GM10847 (cell line): Measurements from ENCODE around the gene PGS1.

Experiments used
- POLR2A ChIP-seq: IDR thresholded peaks from 2 replicates; pipeline ENCODE4 v1.6.1; 2011; ENCODE audit not compliant: insufficient read length; ENCODE audit errors: extremely low read depth

The PGS1 gene

GRCh38 chr17:78431692-78431958 is 53.2 kb downstream of the PGS1 start:
- no peak for TF ChIP-seq POLR2A

- no peak for TF ChIP-seq POLR2A
Observed at GRCh38 chr17:78432226-78433012, 54.0 kb downstream of the PGS1 start.

- no peak for TF ChIP-seq POLR2A
Observed at GRCh38 chr17:78433013-78433727, 54.7 kb downstream of the PGS1 start.

- no peak for TF ChIP-seq POLR2A
Observed at GRCh38 chr17:78433780-78434335, 55.4 kb downstream of the PGS1 start.

GRCh38 chr17:78434455-78435329 is 56.2 kb downstream of the PGS1 start:
- no peak for TF ChIP-seq POLR2A

- TF ChIP-seq POLR2A: no peak
Observed at GRCh38 chr17:78435330-78436005, 57.0 kb downstream of the PGS1 start.

- no peak for TF ChIP-seq POLR2A
Observed at GRCh38 chr17:78437508-78438169, 59.2 kb downstream of the PGS1 start.

- TF ChIP-seq POLR2A: no peak
Observed at GRCh38 chr17:78438271-78438691, 59.8 kb downstream of the PGS1 start.

GRCh38 chr17:78438694-78439325 is 60.4 kb downstream of the PGS1 start:
- no peak for TF ChIP-seq POLR2A

- TF ChIP-seq POLR2A: no peak
Observed at GRCh38 chr17:78441271-78441971, 63.0 kb downstream of the PGS1 start.

- TF ChIP-seq POLR2A: no peak
Observed at GRCh38 chr17:78442648-78443218, 64.3 kb downstream of the PGS1 start.

- no peak for TF ChIP-seq POLR2A
Observed at GRCh38 chr17:78444392-78444791, 65.9 kb downstream of the PGS1 start.

GRCh38 chr17:78446833-78447232 is 68.4 kb downstream of the PGS1 start:
- TF ChIP-seq POLR2A: no peak
